ENCODE measurements around the gene SGK1.
"Not testable (repeated sequence)": the region's sequence is repeated elsewhere in the genome, so short reads cannot be mapped to it uniquely, and the experiment has no call there.

Gene SGK1

DNA sequence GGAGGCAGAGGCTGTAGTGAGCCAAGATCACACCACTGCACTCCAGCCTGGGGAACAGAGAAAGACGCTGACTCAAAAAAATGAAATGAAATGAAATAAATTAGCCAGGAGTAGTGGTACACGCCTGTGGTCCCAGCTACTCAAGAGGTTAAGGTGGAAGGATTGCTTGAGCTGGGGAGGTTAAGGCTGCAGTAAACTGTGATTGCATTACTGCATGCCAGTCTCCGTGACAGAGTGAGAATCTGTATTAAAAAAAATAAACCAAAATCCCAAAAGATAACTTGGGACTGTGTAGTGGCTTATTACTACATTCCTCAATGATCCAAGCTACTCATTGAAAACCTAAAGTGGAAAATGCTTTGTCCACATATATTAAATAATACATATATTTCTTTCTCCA lies 87.0 kb downstream of the SGK1 start:
- Histone ChIP-seq H3K4me3 (no peak overlapping the region), H3K9me3 (no peaks in the 10 kb centered on the region), H3K27me3 (ENCODE audit: low read depth) (no peaks in the 10 kb centered on the region), H3K4me1 (peaks cover 12% of the 10 kb centered on the region), H3K36me3 (replicated peaks) (no peaks in the 10 kb centered on the region)
- DNase-seq (ENCODE audit: low spot score in 2 of 2): no peak
- in situ Hi-C loops (cut with MboI; ENCODE audit: low sequenced_read_pairs): no loop called here

GRCh38 chr6:134230087-134230700 lies 87.7 kb downstream of the SGK1 start:
- in situ Hi-C loops (cut with MboI; ENCODE audit: low sequenced_read_pairs): no loop called here
- Histone ChIP-seq H3K9me3 (no peaks in the 10 kb centered on the region), H3K4me1 (peaks cover 12% of the 10 kb centered on the region), H3K4me3 (no peak overlapping the region), H3K27me3 (ENCODE audit: low read depth) (no peaks in the 10 kb centered on the region), H3K36me3 (replicated peaks) (no peaks in the 10 kb centered on the region)
- peak in 1 of 2 experiments; percentile 12 for DNase-seq (ENCODE audit: low spot score in 2 of 2)

- no peak for DNase-seq (ENCODE audit: low spot score in 2 of 2)
- Histone ChIP-seq H3K4me1 (peaks cover 12% of the 10 kb centered on the region), H3K27me3 (ENCODE audit: low read depth) (no peaks in the 10 kb centered on the region), H3K4me3 (no peak overlapping the region), H3K9me3 (no peaks in the 10 kb centered on the region), H3K36me3 (replicated peaks) (no peaks in the 10 kb centered on the region)
- in situ Hi-C loops (cut with MboI; ENCODE audit: low sequenced_read_pairs): no loop called here
These were observed 88.4 kb downstream of the SGK1 start for GRCh38 chr6:134229520-134229919.

GRCh38 chr6:134223796-134224420 lies 94.0 kb downstream of the SGK1 start:
- H3K36me3 ChIP-seq (replicated peaks): no peaks in the 10 kb centered on the region
- no peaks in the 10 kb centered on the region for H3K27me3 ChIP-seq (ENCODE audit: low read depth)
- H3K4me1 ChIP-seq: no peaks in the 10 kb centered on the region
- DNase-seq (ENCODE audit: low spot score in 2 of 2): no peak
- no peak overlapping the region for H3K4me3 ChIP-seq
- in situ Hi-C loops (cut with MboI; ENCODE audit: low sequenced_read_pairs): no loop called here
- H3K9me3 ChIP-seq: no peaks in the 10 kb centered on the region

DNA sequence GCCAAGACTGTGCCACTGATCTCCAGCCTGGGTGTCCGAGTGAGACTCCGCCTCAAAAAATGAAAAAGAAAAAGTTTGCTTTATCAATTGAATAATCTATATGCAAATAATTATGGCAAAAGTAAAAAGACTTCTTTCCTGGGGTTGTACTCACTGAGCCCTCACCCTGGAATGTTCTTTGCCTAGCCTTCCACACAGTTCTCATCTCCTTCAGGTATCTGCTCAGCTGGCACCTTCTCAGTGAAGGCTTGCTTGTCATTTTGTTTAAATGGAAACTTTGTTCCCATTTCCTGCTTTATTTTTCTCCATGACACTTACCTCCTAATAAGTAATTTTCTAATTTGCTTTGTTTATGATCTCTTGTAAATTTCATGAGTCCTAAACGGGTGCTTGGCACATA lies 96.7 kb downstream of the SGK1 start:
- Histone ChIP-seq H3K27me3 (ENCODE audit: low read depth) (no peaks in the 10 kb centered on the region), H3K4me3 (no peak overlapping the region), H3K36me3 (replicated peaks) (no peaks in the 10 kb centered on the region), H3K4me1 (no peaks in the 10 kb centered on the region), H3K9me3 (no peaks in the 10 kb centered on the region)
- in situ Hi-C loops (cut with MboI; ENCODE audit: low sequenced_read_pairs): no loop called here
- no peak for DNase-seq (ENCODE audit: low spot score in 2 of 2)

DNA sequence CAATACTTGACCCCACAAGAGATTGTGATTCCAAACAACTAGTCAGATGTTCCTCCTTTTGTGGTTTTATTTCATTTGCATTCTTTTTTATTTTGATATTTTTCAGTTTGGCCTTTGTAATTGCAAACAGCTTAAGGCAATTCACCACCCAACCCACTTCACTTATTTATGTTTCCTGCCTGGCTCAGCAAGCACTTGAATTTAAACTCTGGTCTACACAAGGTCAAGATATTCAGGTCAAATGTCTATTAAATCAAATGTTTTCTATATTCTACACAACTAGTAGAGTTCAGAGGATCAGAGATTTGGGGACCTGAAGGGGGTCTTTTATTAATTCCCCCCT lies 100.1 kb downstream of the SGK1 start:
- no peak for DNase-seq (ENCODE audit: low spot score in 2 of 2)

GRCh38 chr6:134217105-134217797 lies 100.7 kb downstream of the SGK1 start:
- no peaks in the 10 kb centered on the region for H3K27me3 ChIP-seq (ENCODE audit: low read depth)
- H3K4me1 ChIP-seq: no peaks in the 10 kb centered on the region
- H3K4me3 ChIP-seq: no peak overlapping the region
- H3K36me3 ChIP-seq (replicated peaks): no peaks in the 10 kb centered on the region
- in situ Hi-C loops (cut with MboI; ENCODE audit: low sequenced_read_pairs): no loop called here
- DNase-seq (ENCODE audit: low spot score in 2 of 2): no peak
- no peaks in the 10 kb centered on the region for H3K9me3 ChIP-seq

More for the DNA sequence above, 100.1 kb downstream of the SGK1 start:
- Histone ChIP-seq H3K9me3 (no peaks in the 10 kb centered on the region), H3K4me3 (no peak overlapping the region), H3K36me3 (replicated peaks) (no peaks in the 10 kb centered on the region), H3K4me1 (no peaks in the 10 kb centered on the region), H3K27me3 (ENCODE audit: low read depth) (no peaks in the 10 kb centered on the region)
- in situ Hi-C loops (cut with MboI; ENCODE audit: low sequenced_read_pairs): no loop called here

- in situ Hi-C loops (cut with MboI; ENCODE audit: low sequenced_read_pairs): no loop called here
- Histone ChIP-seq H3K36me3 (replicated peaks) (no peaks in the 10 kb centered on the region), H3K4me3 (no peak overlapping the region), H3K4me1 (no peaks in the 10 kb centered on the region), H3K9me3 (no peaks in the 10 kb centered on the region), H3K27me3 (ENCODE audit: low read depth) (no peaks in the 10 kb centered on the region)
- DNase-seq (ENCODE audit: low spot score in 2 of 2): no peak
These were observed 101.5 kb downstream of the SGK1 start for GRCh38 chr6:134216301-134217010.

DNA sequence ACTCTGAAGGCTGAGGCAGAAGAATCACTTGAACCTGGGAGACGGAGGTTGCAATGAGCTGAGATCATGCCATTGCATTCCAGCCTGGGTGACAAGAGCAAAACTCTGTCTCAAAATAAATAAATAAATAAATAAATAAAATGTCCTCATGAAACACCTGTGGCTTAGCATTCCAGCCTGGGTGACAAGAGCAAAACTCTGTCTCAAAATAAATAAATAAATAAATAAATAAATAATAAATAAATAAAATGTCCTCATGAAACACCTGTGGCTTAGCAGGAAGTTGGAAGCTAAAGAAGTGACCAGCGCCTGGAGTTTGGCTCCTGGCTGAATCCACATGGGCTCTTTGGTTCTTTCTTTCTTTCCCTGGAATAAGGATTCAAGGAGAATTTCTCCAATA lies 104.5 kb downstream of the SGK1 start:
- H3K27me3 ChIP-seq (ENCODE audit: low read depth); H3K4me3 ChIP-seq; H3K4me1 ChIP-seq; H3K9me3 ChIP-seq; in situ Hi-C loops (cut with MboI; ENCODE audit: low sequenced_read_pairs); H3K36me3 ChIP-seq (replicated peaks); DNase-seq (ENCODE audit: low spot score in 2 of 2): not testable (repeated sequence)

- in situ Hi-C loops (cut with MboI; ENCODE audit: low sequenced_read_pairs): no loop called here
These were observed 106.6 kb downstream of the SGK1 start for GRCh38 chr6:134211297-134211696.

DNA sequence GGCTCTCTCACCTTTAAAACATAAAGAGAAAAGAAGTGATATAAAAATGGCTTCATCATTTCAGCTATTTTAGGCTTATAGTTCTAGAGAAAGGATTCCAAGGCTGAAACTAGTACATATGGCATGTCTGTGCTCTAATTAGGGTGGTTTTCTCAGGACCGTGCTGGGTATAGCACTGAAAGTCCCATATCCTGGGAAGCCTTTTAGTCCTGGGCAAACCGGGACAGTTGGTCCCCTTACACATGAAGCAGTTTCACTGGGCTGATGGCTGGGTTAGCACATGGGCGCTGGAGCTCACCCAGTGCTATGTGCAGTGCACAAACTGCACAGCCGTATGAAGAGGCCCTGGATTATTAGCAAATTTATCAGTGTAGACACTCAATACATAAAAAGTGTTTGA lies 110.5 kb downstream of the SGK1 start:
- no peaks in the 10 kb centered on the region for H3K27me3 ChIP-seq (ENCODE audit: low read depth)
- 0 out of 2 replicates have a peak, but pooled peaks cover 4% of the 10 kb centered on the region for H3K9me3 ChIP-seq
- no peak for DNase-seq (ENCODE audit: low spot score in 2 of 2)
- in situ Hi-C loops (cut with MboI; ENCODE audit: low sequenced_read_pairs): no loop called here
- no peaks in the 10 kb centered on the region for H3K36me3 ChIP-seq (replicated peaks)
- H3K4me3 ChIP-seq: no peak overlapping the region
- no peaks in the 10 kb centered on the region for H3K4me1 ChIP-seq

More at GRCh38 chr6:134211297-134211696, 106.6 kb downstream of the SGK1 start:
- no peaks in the 10 kb centered on the region for H3K4me1 ChIP-seq
- no peak overlapping the region for H3K4me3 ChIP-seq
- H3K9me3 ChIP-seq: no peaks in the 10 kb centered on the region
- H3K27me3 ChIP-seq (ENCODE audit: low read depth): no peaks in the 10 kb centered on the region
- no peak for DNase-seq (ENCODE audit: low spot score in 2 of 2)
- no peaks in the 10 kb centered on the region for H3K36me3 ChIP-seq (replicated peaks)

DNA sequence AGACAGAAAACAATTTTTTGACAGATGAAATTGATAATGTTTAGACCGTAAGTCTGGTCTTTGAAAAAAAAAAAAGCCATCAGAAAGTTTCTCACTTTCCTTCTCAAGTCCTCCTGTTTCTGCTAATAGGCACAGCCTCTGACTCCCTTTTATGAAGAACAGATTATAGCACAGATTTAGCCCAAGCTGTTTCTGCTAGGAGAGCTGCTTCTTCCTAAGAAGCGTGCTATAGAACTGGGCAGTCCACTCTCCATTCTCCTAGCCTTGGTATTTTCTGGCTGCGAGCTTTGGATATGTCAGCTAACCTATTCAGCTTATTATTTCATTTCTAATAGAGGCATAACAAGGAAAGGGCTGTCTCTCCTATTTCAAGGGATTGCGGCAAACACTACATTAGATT lies 112.5 kb downstream of the SGK1 start:
- Histone ChIP-seq H3K9me3 (0 out of 2 replicates have a peak, but pooled peaks cover 4% of the 10 kb centered on the region), H3K36me3 (replicated peaks) (no peaks in the 10 kb centered on the region), H3K4me1 (no peaks in the 10 kb centered on the region), H3K4me3 (no peak overlapping the region), H3K27me3 (ENCODE audit: low read depth) (no peaks in the 10 kb centered on the region)
- DNase-seq (ENCODE audit: low spot score in 2 of 2): no peak
- in situ Hi-C loops (cut with MboI; ENCODE audit: low sequenced_read_pairs): no loop called here

- in situ Hi-C loops (cut with MboI; ENCODE audit: low sequenced_read_pairs); H3K4me3 ChIP-seq; DNase-seq (ENCODE audit: low spot score in 2 of 2); H3K36me3 ChIP-seq (replicated peaks); H3K27me3 ChIP-seq (ENCODE audit: low read depth); H3K9me3 ChIP-seq; H3K4me1 ChIP-seq: not testable (repeated sequence)
These were observed 113.2 kb downstream of the SGK1 start for GRCh38 chr6:134204759-134205158.

- H3K4me3 ChIP-seq: no peak overlapping the region
- H3K36me3 ChIP-seq (replicated peaks): no peaks in the 10 kb centered on the region
- no peaks in the 10 kb centered on the region for H3K4me1 ChIP-seq
- in situ Hi-C loops (cut with MboI; ENCODE audit: low sequenced_read_pairs): no loop called here
- no peaks in the 10 kb centered on the region for H3K27me3 ChIP-seq (ENCODE audit: low read depth)
- no peak for DNase-seq (ENCODE audit: low spot score in 2 of 2)
- 0 out of 2 replicates have a peak, but pooled peaks cover 4% of the 10 kb centered on the region for H3K9me3 ChIP-seq
These were observed 113.9 kb downstream of the SGK1 start for GRCh38 chr6:134204031-134204430.

Data from HAP-1 (cell line).